ENCODE results near the gene MAML2.

GRCh38 chr11:96342014-96342960 lies 708 bp downstream of the MAML2 start:
- TF ChIP-seq CTCF (IDR thresholded peaks at IDR 0.05 in 8 of 11, conservative IDR thresholded peaks at IDR 0.05 in 3 of 11) (peak in 1 of 11 experiments; percentile 4), POLR2A (IDR thresholded peaks at IDR 0.05) (no peak), POLR2AphosphoS5 (IDR thresholded peaks at IDR 0.05) (no peak)

Data from spleen (tissue), 7 donors.